DLD1 (cell line): ENCODE measurements around the gene OR2L3.
"Not testable (repeated sequence)": the region's sequence is repeated elsewhere in the genome, so short reads cannot be mapped to it uniquely, and the experiment has no call there.

Experiments
- in situ Hi-C: cut with HindIII; loops from 2 replicates; pipeline ENCODE4 v1.10.0; 2017; ENCODE audit warnings: low sequenced_read_pairs

OR2L3 gene

GRCh38 chr1:248046536-248046935 lies at the start of gene OR2L3:
OR2L3 (plus strand) TSS chr1:248046836; CDS start chr1:248060682, 13,846 bp downstream.
- in situ Hi-C loops: no loop called here

GRCh38 chr1:247998811-247999210 lies 47.8 kb upstream of the OR2L3 start:
- in situ Hi-C loops: no loop called here

- in situ Hi-C loops: no loop called here
These were observed 46.5 kb upstream of the OR2L3 start for GRCh38 chr1:248000169-248000568.

GRCh38 chr1:248007778-248008177 lies 38.9 kb upstream of the OR2L3 start:
- in situ Hi-C loops: no loop called here

- in situ Hi-C loops: no loop called here
These were observed 37.0 kb upstream of the OR2L3 start for GRCh38 chr1:248009681-248010080.

- in situ Hi-C loops: no loop called here
These were observed 33.4 kb upstream of the OR2L3 start, which contains the start of gene OR2L5 for GRCh38 chr1:248013229-248013710. OR2L5 (plus strand) TSS chr1:248013660; CDS start chr1:248021948, 8,288 bp downstream.

- in situ Hi-C loops: no loop called here
These were observed 30.8 kb upstream of the OR2L3 start for GRCh38 chr1:248015803-248016202.

- in situ Hi-C loops: no loop called here
These were observed 16.9 kb upstream of the OR2L3 start, which contains the start of gene OR2L2 for GRCh38 chr1:248029770-248030169. OR2L2 (plus strand) TSS chr1:248030070; CDS start chr1:248038268, 8,198 bp downstream.

GRCh38 chr1:248045209-248045608 lies 1.4 kb upstream of the OR2L3 start:
- in situ Hi-C loops: no loop called here

GRCh38 chr1:248047008-248047407 lies 372 bp downstream of the OR2L3 start:
- in situ Hi-C loops: no loop called here

GRCh38 chr1:248054671-248055070 lies 8.0 kb downstream of the OR2L3 start:
- in situ Hi-C loops: no loop called here

GRCh38 chr1:248055261-248055660 lies 8.6 kb downstream of the OR2L3 start:
- in situ Hi-C loops: no loop called here

- in situ Hi-C loops: no loop called here
These were observed 18.4 kb downstream of the OR2L3 start for GRCh38 chr1:248065071-248065470.

GRCh38 chr1:248065604-248066003 lies 19.0 kb downstream of the OR2L3 start:
- in situ Hi-C loops: no loop called here

GRCh38 chr1:248083864-248084263 lies 37.2 kb downstream of the OR2L3 start:
- in situ Hi-C loops: not testable (repeated sequence)

GRCh38 chr1:248094884-248095283 lies 48.2 kb downstream of the OR2L3 start, which contains the start of gene OR2L13:
OR2L13 (plus strand) TSS chr1:248095184; CDS start chr1:248099376, 4,192 bp downstream.
- in situ Hi-C loops: no loop called here

- in situ Hi-C loops: no loop called here
These were observed 51.9 kb downstream of the OR2L3 start for GRCh38 chr1:248098529-248098928.

GRCh38 chr1:248102847-248103246 lies 56.2 kb downstream of the OR2L3 start:
- in situ Hi-C loops: no loop called here

- in situ Hi-C loops: no loop called here
These were observed 64.5 kb downstream of the OR2L3 start for GRCh38 chr1:248111157-248111556.
